Central memory CD8-positive, alpha-beta T cell (primary cell): ENCODE data around the gene LDB3.

ENCODE experiments used
- ATAC-seq: fragments of 150-1000 bp; cut with Tn5 transposase; replicated peaks from 2 replicates; pipeline ENCODE4 v1.10.0; 2022; ENCODE audit warnings: mild to moderate bottlenecking, moderate FRiP score, moderate number of reproducible peaks; ENCODE audit not compliant: poor library complexity, severe bottlenecking; ENCODE audit errors: extremely low read depth
- DNase-seq, 2 donors: peaks; one replicate each; pipeline ENCODE4 v3.0.0; 2021; ENCODE audit warnings: low spot score in 2 of 2
- H3K27ac Mint-ChIP-seq: one replicate; pipeline ENCODE4 v1.8.0; 2022; ENCODE audit warnings: low read depth, mild to moderate bottlenecking, moderate library complexity, mixed read lengths
- H3K27me3 Mint-ChIP-seq: one replicate; pipeline ENCODE4 v1.8.0; 2022; ENCODE audit warnings: mixed read lengths
- H3K36me3 Mint-ChIP-seq: one replicate; pipeline ENCODE4 v1.8.0; 2022; ENCODE audit warnings: mild to moderate bottlenecking, moderate library complexity, mixed read lengths; ENCODE audit not compliant: insufficient read depth
- H3K4me1 Mint-ChIP-seq: one replicate; pipeline ENCODE4 v1.8.0; 2022; ENCODE audit warnings: mixed read lengths
- H3K4me3 Mint-ChIP-seq: one replicate; pipeline ENCODE4 v1.8.0; 2022; ENCODE audit warnings: mild to moderate bottlenecking, moderate library complexity, mixed read lengths
- H3K9me3 Mint-ChIP-seq: one replicate; pipeline ENCODE4 v1.8.0; 2022; ENCODE audit warnings: mixed read lengths

LDB3 gene, protein sequence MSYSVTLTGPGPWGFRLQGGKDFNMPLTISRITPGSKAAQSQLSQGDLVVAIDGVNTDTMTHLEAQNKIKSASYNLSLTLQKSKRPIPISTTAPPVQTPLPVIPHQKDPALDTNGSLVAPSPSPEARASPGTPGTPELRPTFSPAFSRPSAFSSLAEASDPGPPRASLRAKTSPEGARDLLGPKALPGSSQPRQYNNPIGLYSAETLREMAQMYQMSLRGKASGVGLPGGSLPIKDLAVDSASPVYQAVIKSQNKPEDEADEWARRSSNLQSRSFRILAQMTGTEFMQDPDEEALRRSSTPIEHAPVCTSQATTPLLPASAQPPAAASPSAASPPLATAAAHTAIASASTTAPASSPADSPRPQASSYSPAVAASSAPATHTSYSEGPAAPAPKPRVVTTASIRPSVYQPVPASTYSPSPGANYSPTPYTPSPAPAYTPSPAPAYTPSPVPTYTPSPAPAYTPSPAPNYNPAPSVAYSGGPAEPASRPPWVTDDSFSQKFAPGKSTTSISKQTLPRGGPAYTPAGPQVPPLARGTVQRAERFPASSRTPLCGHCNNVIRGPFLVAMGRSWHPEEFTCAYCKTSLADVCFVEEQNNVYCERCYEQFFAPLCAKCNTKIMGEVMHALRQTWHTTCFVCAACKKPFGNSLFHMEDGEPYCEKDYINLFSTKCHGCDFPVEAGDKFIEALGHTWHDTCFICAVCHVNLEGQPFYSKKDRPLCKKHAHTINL

DNA sequence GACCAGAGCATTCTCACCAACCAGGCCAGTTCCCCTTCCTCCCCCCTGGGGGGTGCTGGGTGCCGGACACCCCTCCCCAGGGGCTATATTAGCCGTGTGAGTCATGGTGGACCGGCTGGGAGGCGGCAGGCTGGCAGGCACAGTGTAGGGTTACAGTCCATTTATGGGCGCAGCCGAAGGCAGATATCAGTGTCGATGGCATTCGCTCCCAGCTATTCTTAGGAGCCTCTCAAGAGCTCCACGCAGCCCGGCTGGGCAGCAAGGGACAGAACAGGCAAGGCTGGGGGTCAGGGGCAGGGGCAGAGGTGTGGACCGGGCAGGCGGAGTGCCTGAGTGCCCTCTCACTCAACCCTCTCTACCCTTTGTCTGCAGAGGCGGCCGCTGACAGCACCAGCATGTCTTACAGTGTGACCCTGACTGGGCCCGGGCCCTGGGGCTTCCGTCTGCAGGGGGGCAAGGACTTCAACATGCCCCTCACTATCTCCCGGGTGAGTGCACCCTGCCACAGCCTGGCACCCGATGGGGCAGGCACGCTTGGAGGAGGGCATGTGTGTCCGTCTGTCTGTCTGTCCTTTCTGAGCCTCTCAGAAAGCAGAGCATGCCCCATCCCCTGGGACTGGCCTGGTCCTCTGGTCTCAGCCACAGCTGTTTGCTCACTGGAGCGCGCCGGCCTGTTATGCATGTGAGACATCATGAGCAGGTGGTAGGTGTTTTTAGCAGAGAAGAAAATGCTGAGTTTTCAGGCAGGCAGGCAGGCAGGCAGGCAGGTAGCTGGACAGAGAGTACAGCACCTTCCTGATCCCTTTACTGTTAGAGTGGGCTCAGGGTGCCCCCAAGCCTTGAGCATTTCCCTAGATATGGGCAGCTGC, at the start of gene LDB3:
LDB3 (plus strand) TSS at position 215 of the 869 bp plus-strand sequence; CDS start at position 396, 181 bp downstream.
- H3K36me3 Mint-ChIP-seq: peaks cover 2% of the 10 kb centered on the region
- no peak for ATAC-seq

DNA sequence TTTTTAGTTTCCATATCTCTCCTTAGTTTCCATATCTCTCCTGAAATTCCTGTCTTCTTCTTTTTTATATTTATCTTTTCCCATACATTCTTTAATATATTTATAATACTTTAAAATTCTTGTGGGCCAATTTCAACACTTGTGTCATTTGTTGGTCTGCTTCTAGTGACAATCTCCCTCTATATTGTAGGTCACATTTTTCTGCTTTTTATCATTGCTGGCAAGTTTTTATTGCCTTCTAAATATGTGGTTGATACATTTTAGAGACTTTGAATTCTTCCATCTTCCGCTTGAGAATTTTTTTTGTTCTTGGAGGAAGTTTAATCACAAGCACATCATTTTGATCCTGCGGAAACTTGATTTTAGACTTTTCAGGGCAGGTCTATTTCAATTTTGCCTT, 40.0 kb upstream of the LDB3 start:
- Mint-ChIP-seq H3K27ac (no peak overlapping the region), H3K4me1 (peaks cover 5% of the 10 kb centered on the region), H3K27me3 (peaks cover 55% of the 10 kb centered on the region), H3K9me3 (no peaks in the 10 kb centered on the region), H3K4me3 (no peak overlapping the region), H3K36me3 (no peaks in the 10 kb centered on the region)
- DNase-seq (no peak), ATAC-seq (no peak)

More for the DNA sequence above, at the start of gene LDB3:
- no peak for DNase-seq
- Mint-ChIP-seq H3K4me1 (no peaks in the 10 kb centered on the region), H3K27me3 (no peaks in the 10 kb centered on the region), H3K9me3 (no peaks in the 10 kb centered on the region), H3K27ac (no peak within 1 kb of the TSS), H3K4me3 (no peak within 1 kb of the TSS)

DNA sequence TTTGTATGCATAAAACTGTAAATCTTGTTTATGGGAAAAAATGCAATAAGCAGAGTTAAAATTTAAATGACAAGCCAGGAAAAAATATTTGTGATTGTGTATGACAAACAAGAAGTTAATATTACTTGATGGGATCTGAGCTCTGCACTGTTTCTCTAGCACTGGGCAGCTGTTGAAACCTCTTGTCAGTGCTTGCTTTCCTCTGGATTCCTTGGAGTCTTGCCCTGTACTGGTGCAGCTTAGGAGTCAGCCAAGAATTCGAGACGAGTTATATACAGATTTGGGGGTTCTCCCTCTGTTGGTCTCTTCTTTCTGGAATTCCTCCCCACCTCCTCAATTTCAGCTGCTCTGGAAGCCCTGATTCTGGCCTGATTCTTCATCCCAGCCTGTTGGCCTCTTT, 38.2 kb upstream of the LDB3 start:
- peaks cover 5% of the 10 kb centered on the region for H3K4me1 Mint-ChIP-seq
- H3K4me3 Mint-ChIP-seq: no peak overlapping the region
- H3K27ac Mint-ChIP-seq: no peak overlapping the region
- peaks cover 72% of the 10 kb centered on the region for H3K27me3 Mint-ChIP-seq
- no peak for DNase-seq
- H3K36me3 Mint-ChIP-seq: no peaks in the 10 kb centered on the region
- no peak for ATAC-seq
- no peaks in the 10 kb centered on the region for H3K9me3 Mint-ChIP-seq

DNA sequence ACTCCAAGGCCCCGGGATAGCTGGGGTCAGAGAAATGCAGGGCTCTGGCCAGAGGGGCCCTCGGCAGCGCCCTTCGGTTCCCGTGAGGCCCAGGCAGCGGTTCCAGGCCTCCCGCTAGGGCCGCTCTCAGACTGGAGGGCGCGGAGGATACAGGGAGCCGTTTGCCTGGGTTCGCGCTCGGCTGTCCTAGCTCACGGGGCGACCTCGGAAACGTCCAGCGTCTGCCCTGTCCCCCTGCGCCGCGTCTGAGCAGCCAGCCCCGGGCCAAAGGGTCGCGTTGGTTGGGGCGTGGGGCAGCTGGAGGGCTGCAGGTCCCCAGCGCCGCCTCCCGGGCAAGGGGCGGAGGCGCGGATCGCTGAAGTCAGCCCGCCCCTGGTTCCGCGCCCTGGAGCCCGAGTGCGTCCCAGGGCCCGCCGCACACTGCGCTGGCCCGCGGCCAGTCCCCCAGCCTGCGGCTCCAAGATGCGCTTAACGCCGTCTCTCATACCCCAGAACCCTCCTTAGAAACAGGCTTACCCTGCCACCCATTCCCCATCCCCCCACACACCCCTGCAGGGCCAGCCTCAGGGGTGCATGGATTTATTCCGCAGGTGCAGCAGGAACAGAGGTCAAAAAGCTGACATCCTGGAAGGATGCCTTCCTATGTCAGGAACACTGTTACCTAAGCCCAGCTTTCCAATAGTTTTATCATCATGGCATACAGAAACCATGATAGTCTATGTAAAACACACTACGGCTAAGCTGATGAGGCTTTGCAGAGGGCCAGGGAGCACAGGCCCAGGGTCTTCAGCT, 36.1 kb upstream of the LDB3 start:
- DNase-seq: no peak
- H3K4me1 Mint-ChIP-seq: peaks cover 5% of the 10 kb centered on the region
- ATAC-seq: no peak

DNA sequence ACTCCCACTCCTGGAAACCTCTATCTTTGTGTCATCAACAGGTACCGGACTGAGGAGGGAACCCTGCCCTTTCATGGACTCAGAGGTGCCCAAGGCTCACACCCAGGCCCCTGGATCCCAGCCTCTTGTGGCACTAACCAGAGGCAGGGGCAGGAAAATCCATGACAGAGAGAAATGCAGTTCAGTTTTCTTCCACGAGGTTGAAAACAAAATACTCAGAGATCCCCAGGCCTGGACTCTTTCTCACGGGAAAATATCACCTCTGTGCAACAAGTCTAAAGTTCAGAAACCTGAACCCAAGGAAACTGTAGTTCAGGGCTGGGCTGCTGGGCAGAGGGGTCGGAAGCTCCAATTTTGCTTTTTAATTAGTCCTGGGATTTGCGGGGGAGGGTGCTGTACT, 35.4 kb upstream of the LDB3 start:
- no peak overlapping the region for H3K27ac Mint-ChIP-seq
- H3K4me3 Mint-ChIP-seq: no peak overlapping the region
- H3K27me3 Mint-ChIP-seq: peaks cover 73% of the 10 kb centered on the region
- no peak for DNase-seq
- no peak for ATAC-seq
- H3K36me3 Mint-ChIP-seq: no peaks in the 10 kb centered on the region
- peaks cover 5% of the 10 kb centered on the region for H3K4me1 Mint-ChIP-seq
- no peaks in the 10 kb centered on the region for H3K9me3 Mint-ChIP-seq

More for the DNA sequence above, 36.1 kb upstream of the LDB3 start:
- no peak overlapping the region for H3K4me3 Mint-ChIP-seq
- H3K9me3 Mint-ChIP-seq: no peaks in the 10 kb centered on the region
- H3K36me3 Mint-ChIP-seq: no peaks in the 10 kb centered on the region
- H3K27ac Mint-ChIP-seq: no peak overlapping the region
- H3K27me3 Mint-ChIP-seq: peaks cover 81% of the 10 kb centered on the region

DNA sequence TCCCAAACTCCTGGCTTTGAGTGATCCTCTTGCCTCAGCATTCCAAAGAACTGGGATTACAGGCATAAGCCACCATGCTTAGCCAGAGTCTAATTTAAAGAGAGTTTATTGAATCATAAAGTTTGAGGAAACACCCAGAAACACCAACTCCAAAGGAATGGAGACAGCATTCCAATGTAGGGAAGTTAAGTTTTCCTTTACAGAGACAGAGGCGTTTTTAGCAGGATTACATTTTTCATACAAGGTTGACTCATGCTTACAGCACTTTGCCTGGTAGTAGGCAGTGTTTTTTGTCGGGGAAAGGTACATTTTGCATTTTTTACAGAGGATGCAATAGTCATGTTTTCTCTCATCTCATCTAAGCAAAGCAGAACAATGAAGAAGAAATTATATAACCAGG, 32.9 kb upstream of the LDB3 start:
- Mint-ChIP-seq H3K9me3 (no peaks in the 10 kb centered on the region), H3K27ac (no peak overlapping the region), H3K27me3 (peaks cover 75% of the 10 kb centered on the region), H3K4me3 (no peak overlapping the region), H3K4me1 (peaks cover 5% of the 10 kb centered on the region), H3K36me3 (peaks cover under 1% of the 10 kb centered on the region)
- ATAC-seq (no peak), DNase-seq (no peak)

DNA sequence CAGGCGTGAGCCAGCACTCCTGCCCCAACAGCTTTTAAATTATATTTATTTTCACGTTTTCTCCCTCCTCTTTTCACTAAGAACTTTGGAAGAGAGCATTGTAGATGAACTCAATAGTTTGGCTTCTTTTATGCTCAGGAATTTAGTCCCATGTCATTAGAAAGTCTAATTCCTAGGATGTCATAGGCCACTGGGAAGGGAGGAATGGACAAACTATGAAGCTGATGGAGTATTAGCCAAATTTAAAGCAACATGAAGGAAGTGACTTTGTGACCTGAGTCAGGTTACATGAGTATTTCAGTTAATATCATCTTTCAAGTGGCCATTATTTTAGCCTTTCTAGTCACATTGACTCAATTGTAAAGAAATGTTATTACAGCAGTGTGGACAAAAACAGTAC, 32.0 kb upstream of the LDB3 start:
- no peak overlapping the region for H3K4me3 Mint-ChIP-seq
- H3K4me1 Mint-ChIP-seq: peaks cover 5% of the 10 kb centered on the region
- H3K36me3 Mint-ChIP-seq: peaks cover 1% of the 10 kb centered on the region
- peaks cover 68% of the 10 kb centered on the region for H3K27me3 Mint-ChIP-seq
- ATAC-seq: no peak
- DNase-seq: no peak
- H3K27ac Mint-ChIP-seq: no peak overlapping the region
- H3K9me3 Mint-ChIP-seq: no peaks in the 10 kb centered on the region

DNA sequence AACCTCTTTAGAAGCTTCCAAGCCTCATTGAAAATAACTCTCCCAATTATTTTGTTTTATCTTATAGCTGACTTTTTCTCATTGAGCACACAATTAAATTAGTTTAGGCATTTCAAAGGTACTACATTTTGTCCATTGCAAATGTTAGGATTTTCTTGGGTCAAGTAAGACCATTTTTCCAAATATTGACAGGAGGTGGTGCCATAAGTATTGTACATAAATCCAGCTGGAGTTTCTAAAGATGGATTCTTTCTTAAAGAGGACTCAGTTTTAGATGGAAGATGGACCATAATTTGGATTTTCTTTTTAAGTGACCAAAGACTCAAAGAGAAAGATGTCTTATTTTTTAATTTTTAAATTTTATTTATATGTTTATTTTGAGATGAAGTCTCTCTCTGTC, 26.3 kb upstream of the LDB3 start:
- Mint-ChIP-seq H3K4me1 (peaks cover 7% of the 10 kb centered on the region), H3K4me3 (no peak overlapping the region)

DNA sequence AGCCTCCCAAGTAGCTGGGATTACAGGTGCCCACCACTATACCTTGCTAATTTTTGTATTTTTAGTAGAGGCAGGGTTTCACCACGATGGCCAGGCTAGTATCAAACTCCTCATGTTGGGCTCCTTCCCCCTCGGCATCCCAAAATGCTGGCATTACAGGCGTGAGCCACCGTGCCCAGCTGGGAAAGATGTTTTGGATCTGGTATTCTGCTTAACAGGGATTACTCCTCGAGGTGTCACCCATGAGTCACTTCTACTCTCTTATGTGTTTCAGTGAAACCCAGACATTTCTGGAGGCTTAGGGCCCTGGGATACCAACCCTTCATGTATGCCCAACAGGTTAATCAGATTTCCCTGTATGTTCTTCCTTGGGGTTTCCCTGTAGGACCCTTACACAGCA, 25.8 kb upstream of the LDB3 start:
- Mint-ChIP-seq H3K36me3 (peaks cover 1% of the 10 kb centered on the region), H3K4me3 (no peak overlapping the region), H3K27me3 (peaks cover 22% of the 10 kb centered on the region), H3K4me1 (peaks cover 7% of the 10 kb centered on the region), H3K27ac (no peak overlapping the region), H3K9me3 (no peaks in the 10 kb centered on the region)
- ATAC-seq (no peak), DNase-seq (no peak)

More for the DNA sequence above, 26.3 kb upstream of the LDB3 start:
- no peak overlapping the region for H3K27ac Mint-ChIP-seq
- DNase-seq (no peak), ATAC-seq (no peak)
- H3K9me3 Mint-ChIP-seq: no peaks in the 10 kb centered on the region
- H3K36me3 Mint-ChIP-seq: peaks cover 1% of the 10 kb centered on the region
- H3K27me3 Mint-ChIP-seq: peaks cover 22% of the 10 kb centered on the region

DNA sequence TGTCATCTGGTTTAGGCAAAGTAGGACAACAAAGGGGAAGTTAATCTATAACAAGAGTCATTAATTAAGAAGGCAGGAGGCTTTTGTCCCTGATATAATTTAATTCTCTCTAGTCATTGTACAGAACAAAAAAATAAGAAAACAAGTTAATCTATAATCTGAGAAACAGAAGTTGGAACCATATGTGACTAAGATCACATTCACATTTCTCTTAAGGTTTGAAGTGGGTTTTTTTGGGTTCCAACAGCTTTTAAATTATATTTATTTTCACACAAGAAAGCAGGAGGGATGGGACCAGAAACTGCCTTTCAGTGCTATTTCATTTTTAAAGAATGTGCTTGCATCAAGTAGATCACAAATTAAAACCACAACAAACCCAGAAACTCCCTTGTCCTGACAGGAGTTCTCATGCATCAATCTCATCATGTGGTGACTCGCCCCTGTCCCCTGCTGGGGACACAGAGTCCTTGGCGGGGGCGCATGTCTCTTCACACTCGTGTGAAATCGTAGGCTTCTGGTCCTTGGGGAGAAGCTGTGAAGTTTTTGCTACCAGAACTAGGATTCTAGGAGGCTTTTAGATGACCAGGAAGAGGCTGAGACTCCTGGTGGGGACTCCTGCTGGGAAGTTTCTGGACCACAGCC, 24.0 kb upstream of the LDB3 start:
- no peaks in the 10 kb centered on the region for H3K9me3 Mint-ChIP-seq
- no peak for ATAC-seq
- no peak for DNase-seq
- H3K4me3 Mint-ChIP-seq: no peak overlapping the region
- peaks cover 7% of the 10 kb centered on the region for H3K4me1 Mint-ChIP-seq
- H3K36me3 Mint-ChIP-seq: peaks cover 1% of the 10 kb centered on the region
- H3K27me3 Mint-ChIP-seq: peaks cover 13% of the 10 kb centered on the region
- no peak overlapping the region for H3K27ac Mint-ChIP-seq

DNA sequence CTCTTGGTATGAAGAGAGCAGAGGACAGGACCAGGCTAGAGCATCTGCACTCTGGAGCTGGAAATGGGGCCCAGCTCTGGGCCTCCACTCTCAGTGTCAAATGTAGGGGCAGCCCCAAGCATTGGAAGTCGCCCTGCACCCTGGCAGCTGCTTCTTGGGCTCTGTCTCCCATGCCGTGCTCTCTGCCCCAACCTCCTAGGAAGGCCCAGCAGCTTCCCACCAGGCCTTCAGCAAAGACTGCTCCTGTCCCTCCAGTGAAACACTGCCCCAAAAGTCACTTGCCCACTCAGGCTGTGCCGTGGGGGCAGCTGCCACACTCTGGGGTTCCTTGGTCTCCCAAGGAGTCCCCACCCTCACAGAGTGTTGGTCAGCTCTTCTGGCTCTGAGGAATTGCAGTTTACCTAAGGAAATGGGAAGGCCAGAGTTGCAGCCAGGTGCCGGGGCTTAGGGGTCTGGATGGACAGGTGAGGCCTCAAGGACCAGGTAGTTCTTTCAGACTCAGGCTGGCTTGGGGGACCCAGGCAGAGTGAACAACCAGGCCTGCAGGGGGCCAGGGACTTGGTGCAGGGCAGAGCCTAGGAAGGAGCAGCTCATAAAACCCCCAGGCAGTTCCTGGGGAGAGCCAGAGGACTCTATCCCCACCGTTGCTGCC, 23.4 kb upstream of the LDB3 start:
- DNase-seq (peak in 1 of 2 donors; percentile 8), ATAC-seq (no peak)
- no peaks in the 10 kb centered on the region for H3K9me3 Mint-ChIP-seq
- no peak overlapping the region for H3K4me3 Mint-ChIP-seq
- H3K27me3 Mint-ChIP-seq: peaks cover 6% of the 10 kb centered on the region
- H3K36me3 Mint-ChIP-seq: peaks cover 1% of the 10 kb centered on the region
- H3K27ac Mint-ChIP-seq: no peak overlapping the region
- peaks cover 7% of the 10 kb centered on the region for H3K4me1 Mint-ChIP-seq
